ENCODE measurements around the gene GOLPH3L.

- no peak for TF ChIP-seq CTCF (conservative IDR thresholded peaks at IDR 0.05; ENCODE audit: low read depth in 2 of 2)
- no peak for TF ChIP-seq JUNB (IDR thresholded peaks at IDR 0.05; ENCODE audit: unreplicated experiment)
- TF ChIP-seq ETS1 (IDR thresholded peaks at IDR 0.05): no peak
- no peak for TF ChIP-seq EZH2 (IDR thresholded peaks at IDR 0.05; ENCODE audit: low read depth, unreplicated experiment)
- no peak for TF ChIP-seq POLR2AphosphoS5 (IDR thresholded peaks at IDR 0.05; ENCODE audit: low read depth)
- no peak for TF ChIP-seq REST (IDR thresholded peaks at IDR 0.05; ENCODE audit: unreplicated experiment)
- TF ChIP-seq CREB1 (CRISPR knock-in tag; IDR thresholded peaks at IDR 0.05; ENCODE audit: low read depth): no peak
- TF ChIP-seq EZH2phosphoT487 (IDR thresholded peaks at IDR 0.05; ENCODE audit: unreplicated experiment): no peak
- no peak for TF ChIP-seq NANOG (IDR thresholded peaks at IDR 0.05; ENCODE audit: borderline replicate concordance)
- TF ChIP-seq ZNF331 (CRISPR knock-in tag; IDR thresholded peaks at IDR 0.05; ENCODE audit: low read depth): no peak
- TF ChIP-seq ZNF462 (CRISPR knock-in tag; IDR thresholded peaks at IDR 0.05): no peak
- TF ChIP-seq STAT1 (IDR thresholded peaks at IDR 0.05; ENCODE audit: unreplicated experiment): no peak
- no peak for TF ChIP-seq ZNF114 (CRISPR knock-in tag; IDR thresholded peaks at IDR 0.05)
Measured at GRCh38 chr1:150626150-150626549, 70.8 kb downstream of the GOLPH3L start.

Data from GM23338 (cell line).